Measurements from ENCODE around the gene RNASEL.

DNA sequence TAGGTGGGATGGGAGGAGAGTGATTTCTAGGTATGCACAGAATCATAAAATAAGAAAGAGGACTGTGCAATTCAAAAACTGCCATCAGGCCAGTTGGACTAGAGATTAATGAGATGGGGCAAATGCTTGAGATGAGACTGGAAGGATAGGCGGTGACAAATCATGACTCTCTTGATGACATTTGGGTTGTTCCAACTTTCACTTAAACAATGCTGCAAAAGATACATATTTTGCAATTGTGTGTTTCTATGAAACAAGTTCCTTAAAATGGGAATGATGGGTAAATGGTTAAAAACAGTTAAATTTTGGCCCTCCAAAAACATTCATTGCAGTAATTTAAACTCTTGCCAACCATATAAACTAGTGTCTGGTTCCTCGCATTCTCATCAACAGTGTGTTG, 55.2 kb downstream of the RNASEL start:
- TF ChIP-seq POLR2A (IDR thresholded peaks at IDR 0.05; ENCODE audit: low read depth, low read length), result no peak
- TF ChIP-seq, protein P1, sequence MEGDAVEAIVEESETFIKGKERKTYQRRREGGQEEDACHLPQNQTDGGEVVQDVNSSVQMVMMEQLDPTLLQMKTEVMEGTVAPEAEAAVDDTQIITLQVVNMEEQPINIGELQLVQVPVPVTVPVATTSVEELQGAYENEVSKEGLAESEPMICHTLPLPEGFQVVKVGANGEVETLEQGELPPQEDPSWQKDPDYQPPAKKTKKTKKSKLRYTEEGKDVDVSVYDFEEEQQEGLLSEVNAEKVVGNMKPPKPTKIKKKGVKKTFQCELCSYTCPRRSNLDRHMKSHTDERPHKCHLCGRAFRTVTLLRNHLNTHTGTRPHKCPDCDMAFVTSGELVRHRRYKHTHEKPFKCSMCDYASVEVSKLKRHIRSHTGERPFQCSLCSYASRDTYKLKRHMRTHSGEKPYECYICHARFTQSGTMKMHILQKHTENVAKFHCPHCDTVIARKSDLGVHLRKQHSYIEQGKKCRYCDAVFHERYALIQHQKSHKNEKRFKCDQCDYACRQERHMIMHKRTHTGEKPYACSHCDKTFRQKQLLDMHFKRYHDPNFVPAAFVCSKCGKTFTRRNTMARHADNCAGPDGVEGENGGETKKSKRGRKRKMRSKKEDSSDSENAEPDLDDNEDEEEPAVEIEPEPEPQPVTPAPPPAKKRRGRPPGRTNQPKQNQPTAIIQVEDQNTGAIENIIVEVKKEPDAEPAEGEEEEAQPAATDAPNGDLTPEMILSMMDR (IDR thresholded peaks at IDR 0.05; ENCODE audit: extremely low read depth in 1 of 2, insufficient read depth in 1 of 2, low read depth in 1 of 2, low read length in 2 of 2), result no peak
- no peak for TF ChIP-seq FOS (IDR thresholded peaks at IDR 0.05; ENCODE audit: borderline replicate concordance, insufficient read depth, low read length)
- TF ChIP-seq, protein P2, sequence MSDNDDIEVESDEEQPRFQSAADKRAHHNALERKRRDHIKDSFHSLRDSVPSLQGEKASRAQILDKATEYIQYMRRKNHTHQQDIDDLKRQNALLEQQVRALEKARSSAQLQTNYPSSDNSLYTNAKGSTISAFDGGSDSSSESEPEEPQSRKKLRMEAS (IDR thresholded peaks at IDR 0.05; ENCODE audit: insufficient read depth, insufficient read length), result no peak
- TF ChIP-seq EZH2 (IDR thresholded peaks at IDR 0.05; ENCODE audit: borderline replicate concordance, low read depth, low read length, severe bottlenecking), result no peak
- TF ChIP-seq JUN (IDR thresholded peaks at IDR 0.05; ENCODE audit: borderline replicate concordance, insufficient read depth, insufficient read length, low read depth), result no peak
- TF ChIP-seq GATA2 (IDR thresholded peaks at IDR 0.05; ENCODE audit: insufficient read depth, insufficient read length, low read depth, low read length), result no peak
- TF ChIP-seq POLR2AphosphoS5 (IDR thresholded peaks at IDR 0.05; ENCODE audit: insufficient read depth, low read depth, low read length), result no peak
